Measurements from ENCODE around the gene OR5B3. TPM values are rescaled to one million over a fixed set of nuclear protein-coding genes. Genes with fewer than 3 reads are reported as not detected.
"Not testable (repeated sequence)": the region's sequence is repeated elsewhere in the genome, so short reads cannot be mapped to it uniquely, and the experiment has no call there.

The OR5B3 gene
- total RNA-seq, 6 donors from 2014 or later, result not detected

- Histone ChIP-seq H3K27ac (no peak within 1 kb of the TSS), H3K4me3 (no peak within 1 kb of the TSS), H3K27me3 (no peaks in the 10 kb centered on the region), H3K9me3 (no peaks in the 10 kb centered on the region), H3K4me1 (no peaks in the 10 kb centered on the region), H3K36me3 (no peaks in the 10 kb centered on the region)
- no peak for TF ChIP-seq POLR2AphosphoS5 (IDR thresholded peaks at IDR 0.05)
- TF ChIP-seq POLR2A (IDR thresholded peaks at IDR 0.05), result no peak
- TF ChIP-seq EP300 (IDR thresholded peaks at IDR 0.05), result no peak
- TF ChIP-seq CTCF (IDR thresholded peaks at IDR 0.05), result no peak
- no peak for DNase-seq
- ATAC-seq (ENCODE audit: low FRiP score in 2 of 2), result no peak
- 70 to 86% methylated on average over 2 to 3 of the region's 3 CpGs for WGBS, 2 donors
These were observed 21.3 kb upstream of the OR5B3 start, which contains the start of gene OR5B2 for GRCh38 chr11:58428021-58428420. Gene OR5B2, minus strand, starts transcription at chr11:58428121. Its CDS starts 4,860 bp downstream, at chr11:58423261.

GRCh38 chr11:58399622-58400021 lies 7.1 kb downstream of the OR5B3 start:
- H3K4me3 ChIP-seq; H3K4me1 ChIP-seq; DNase-seq; H3K36me3 ChIP-seq; H3K27ac ChIP-seq; H3K9me3 ChIP-seq; ATAC-seq (ENCODE audit: low FRiP score in 2 of 2); H3K27me3 ChIP-seq: not testable (repeated sequence)
- 100% methylated on average over 1 of the region's 2 CpGs; no CpG with 5 or more reads in 1 of the 2 donors for WGBS, 2 donors

- Histone ChIP-seq H3K36me3 (no peaks in the 10 kb centered on the region), H3K4me1 (no peaks in the 10 kb centered on the region), H3K4me3 (no peak overlapping the region), H3K27me3 (no peaks in the 10 kb centered on the region), H3K9me3 (peaks cover 0 to 5% (median 0%) of the 10 kb centered on the region in 4 donors), H3K27ac (no peak overlapping the region)
- WGBS, 2 donors, result 53 to 85% methylated on average over 2 of the region's 2 CpGs
- ATAC-seq (ENCODE audit: low FRiP score in 2 of 2) (no peak), DNase-seq (no peak)
- TF ChIP-seq POLR2A (IDR thresholded peaks at IDR 0.05) (no peak), POLR2AphosphoS5 (IDR thresholded peaks at IDR 0.05) (no peak), EP300 (IDR thresholded peaks at IDR 0.05) (no peak), CTCF (IDR thresholded peaks at IDR 0.05) (no peak)
These were observed 11.1 kb downstream of the OR5B3 start for GRCh38 chr11:58395581-58395980.

- no peak for DNase-seq
- H3K27me3 ChIP-seq, result no peaks in the 10 kb centered on the region
- H3K36me3 ChIP-seq, result no peaks in the 10 kb centered on the region
- ATAC-seq (ENCODE audit: low FRiP score in 2 of 2), result no peak
- H3K9me3 ChIP-seq, result peaks cover 0 to 5% (median 0%) of the 10 kb centered on the region in 4 donors
- H3K27ac ChIP-seq, result no peak overlapping the region
- no peak overlapping the region for H3K4me3 ChIP-seq
- no peak for TF ChIP-seq POLR2A (IDR thresholded peaks at IDR 0.05)
- no peak for TF ChIP-seq CTCF (IDR thresholded peaks at IDR 0.05)
- no peak for TF ChIP-seq EP300 (IDR thresholded peaks at IDR 0.05)
- no peak for TF ChIP-seq POLR2AphosphoS5 (IDR thresholded peaks at IDR 0.05)
- no peaks in the 10 kb centered on the region for H3K4me1 ChIP-seq
These were observed 12.5 kb downstream of the OR5B3 start for GRCh38 chr11:58394195-58394594.

GRCh38 chr11:58392746-58393145 lies 13.9 kb downstream of the OR5B3 start:
- H3K27ac ChIP-seq, result no peak overlapping the region
- no peak overlapping the region for H3K4me3 ChIP-seq
- no peak for ATAC-seq (ENCODE audit: low FRiP score in 2 of 2)
- no peak for TF ChIP-seq EP300 (IDR thresholded peaks at IDR 0.05)
- TF ChIP-seq POLR2A (IDR thresholded peaks at IDR 0.05), result no peak
- H3K9me3 ChIP-seq, result peaks cover 0 to 5% (median 0%) of the 10 kb centered on the region in 4 donors
- H3K27me3 ChIP-seq, result no peaks in the 10 kb centered on the region
- H3K4me1 ChIP-seq, result no peaks in the 10 kb centered on the region
- WGBS, 2 donors, result 41 to 56% methylated on average over 1 of the region's 1 CpG
- no peak for DNase-seq
- no peaks in the 10 kb centered on the region for H3K36me3 ChIP-seq

GRCh38 chr11:58391879-58392278 lies 14.8 kb downstream of the OR5B3 start:
- H3K27ac ChIP-seq, result no peak overlapping the region
- no peaks in the 10 kb centered on the region for H3K36me3 ChIP-seq
- H3K4me3 ChIP-seq, result no peak overlapping the region
- peaks cover 0 to 5% (median 0%) of the 10 kb centered on the region in 4 donors for H3K9me3 ChIP-seq
- TF ChIP-seq POLR2A (IDR thresholded peaks at IDR 0.05), result no peak
- WGBS, 2 donors, result 78 to 93% methylated on average over 1 of the region's 1 CpG
- no peaks in the 10 kb centered on the region for H3K27me3 ChIP-seq
- no peak for ATAC-seq (ENCODE audit: low FRiP score in 2 of 2)
- DNase-seq, result no peak
- no peaks in the 10 kb centered on the region for H3K4me1 ChIP-seq

All from upper lobe of left lung (tissue), 6 donors.